Measurements from ENCODE around the gene RPH3AL.

DNA sequence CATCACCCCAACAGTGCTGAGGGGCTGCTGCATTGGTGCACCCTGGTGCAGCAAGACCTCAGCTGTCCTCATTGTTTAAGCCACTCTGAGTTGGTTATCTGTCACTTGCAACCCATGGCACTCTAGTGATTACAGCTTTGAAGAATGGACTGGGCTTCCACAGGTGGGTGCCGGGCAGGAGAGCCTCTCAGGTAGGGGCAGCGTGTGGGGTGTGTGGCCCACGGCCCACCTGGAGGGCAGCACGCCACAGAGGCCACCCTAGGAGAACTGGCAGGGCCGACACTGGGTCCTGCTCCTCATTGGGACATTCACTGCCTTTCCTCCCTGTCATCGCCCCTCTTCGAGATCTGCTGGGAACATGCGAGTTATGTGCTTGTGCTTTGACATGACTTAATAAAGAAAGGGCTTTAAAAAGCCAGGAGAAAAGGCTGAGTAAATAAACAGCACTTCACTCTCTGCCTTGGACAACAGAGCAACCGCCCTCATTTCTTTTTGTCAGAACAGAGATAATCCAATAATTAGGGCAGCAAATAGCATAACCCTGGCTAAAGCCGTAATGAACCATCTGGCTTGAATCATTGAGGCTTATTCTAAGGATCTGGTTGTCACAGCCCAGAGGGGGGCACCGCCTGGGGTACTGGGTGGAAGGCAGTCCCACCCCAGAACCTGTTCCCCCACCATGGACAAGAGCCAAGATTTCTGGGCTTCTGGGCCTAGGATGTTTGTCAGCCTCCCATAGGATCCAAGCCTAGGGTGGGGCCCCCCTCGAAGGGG is 174.1 kb downstream of the RPH3AL start:
- TF ChIP-seq, protein P1, sequence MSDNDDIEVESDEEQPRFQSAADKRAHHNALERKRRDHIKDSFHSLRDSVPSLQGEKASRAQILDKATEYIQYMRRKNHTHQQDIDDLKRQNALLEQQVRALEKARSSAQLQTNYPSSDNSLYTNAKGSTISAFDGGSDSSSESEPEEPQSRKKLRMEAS (IDR thresholded peaks at IDR 0.05; ENCODE audit: low read depth, low read length): no peak
- TF ChIP-seq, protein P2, sequence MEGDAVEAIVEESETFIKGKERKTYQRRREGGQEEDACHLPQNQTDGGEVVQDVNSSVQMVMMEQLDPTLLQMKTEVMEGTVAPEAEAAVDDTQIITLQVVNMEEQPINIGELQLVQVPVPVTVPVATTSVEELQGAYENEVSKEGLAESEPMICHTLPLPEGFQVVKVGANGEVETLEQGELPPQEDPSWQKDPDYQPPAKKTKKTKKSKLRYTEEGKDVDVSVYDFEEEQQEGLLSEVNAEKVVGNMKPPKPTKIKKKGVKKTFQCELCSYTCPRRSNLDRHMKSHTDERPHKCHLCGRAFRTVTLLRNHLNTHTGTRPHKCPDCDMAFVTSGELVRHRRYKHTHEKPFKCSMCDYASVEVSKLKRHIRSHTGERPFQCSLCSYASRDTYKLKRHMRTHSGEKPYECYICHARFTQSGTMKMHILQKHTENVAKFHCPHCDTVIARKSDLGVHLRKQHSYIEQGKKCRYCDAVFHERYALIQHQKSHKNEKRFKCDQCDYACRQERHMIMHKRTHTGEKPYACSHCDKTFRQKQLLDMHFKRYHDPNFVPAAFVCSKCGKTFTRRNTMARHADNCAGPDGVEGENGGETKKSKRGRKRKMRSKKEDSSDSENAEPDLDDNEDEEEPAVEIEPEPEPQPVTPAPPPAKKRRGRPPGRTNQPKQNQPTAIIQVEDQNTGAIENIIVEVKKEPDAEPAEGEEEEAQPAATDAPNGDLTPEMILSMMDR (IDR thresholded peaks at IDR 0.05; ENCODE audit: low read depth, low read length): no peak

Measured in NB4 (cell line).